ENCODE measurements around the gene AADAC. TPM values are rescaled to one million over a fixed set of nuclear protein-coding genes. Genes with fewer than 3 reads are reported as not detected.

The AADAC gene
- polyA plus RNA-seq, 1 donor from 2014 or later: not detected

DNA sequence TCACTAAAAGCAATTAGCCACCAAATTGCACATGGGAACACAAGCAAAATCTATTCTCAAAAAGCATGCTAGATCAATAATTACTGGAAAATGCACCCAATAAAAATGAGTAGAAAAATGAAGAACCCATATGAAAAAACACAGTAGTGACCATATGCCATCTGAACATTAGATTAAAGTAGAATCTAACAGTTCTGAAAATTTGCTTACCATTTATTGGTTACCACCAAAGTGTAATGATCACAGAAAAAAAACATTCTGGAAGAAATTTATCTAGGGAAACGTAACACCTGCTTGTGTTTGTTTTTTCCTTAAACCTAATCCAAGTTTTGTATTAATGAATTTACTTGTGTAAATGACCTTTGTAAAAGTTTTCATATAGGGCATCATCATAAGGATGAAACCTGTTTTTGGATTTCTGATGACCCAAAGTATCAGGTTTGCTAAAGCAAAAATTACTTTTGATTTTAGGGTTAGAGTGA is 37.6 kb upstream of the AADAC start:
- Histone ChIP-seq H3K4me3 (ENCODE audit: low read length) (no peak overlapping the region), H3K36me3 (ENCODE audit: insufficient read depth, low read length) (no peaks in the 10 kb centered on the region), H3F3A (ENCODE audit: insufficient read depth, low read length, poor library complexity, severe bottlenecking) (no peaks in the 10 kb centered on the region), H3K27ac (ENCODE audit: low read length) (no peak overlapping the region), H4K20me1 (ENCODE audit: insufficient read depth) (no peaks in the 10 kb centered on the region), H3K9me2 (ENCODE audit: insufficient read depth, low read length) (no peaks in the 10 kb centered on the region), H3K9me3 (ENCODE audit: low read length) (no peaks in the 10 kb centered on the region), H3K9ac (ENCODE audit: low read length) (no peak overlapping the region), H3K27me3 (ENCODE audit: insufficient read depth, low read depth, low read length) (no peaks in the 10 kb centered on the region), H3K4me2 (ENCODE audit: low read length) (no peak overlapping the region), H2AFZ (ENCODE audit: low read depth, low read length) (no peak overlapping the region), H3K79me2 (replicated peaks; ENCODE audit: insufficient read depth, low read length) (no peaks in the 10 kb centered on the region)
- TF ChIP-seq MXI1 (conservative IDR thresholded peaks at IDR 0.05; ENCODE audit: poor library complexity, severe bottlenecking) (no peak), TAF1 (IDR thresholded peaks at IDR 0.05; ENCODE audit: low read depth) (no peak), SMC3 (conservative IDR thresholded peaks at IDR 0.05; ENCODE audit: poor library complexity) (no peak), EP300 (conservative IDR thresholded peaks at IDR 0.05; ENCODE audit: poor library complexity, severe bottlenecking) (no peak), RAD21 (conservative IDR thresholded peaks at IDR 0.05) (no peak), EZH2 (IDR thresholded peaks at IDR 0.05; ENCODE audit: borderline replicate concordance, insufficient read depth, low read length, poor library complexity, severe bottlenecking) (no peak), POLR2AphosphoS5 (IDR thresholded peaks at IDR 0.05) (no peak)
- TF ChIP-seq, protein P1, sequence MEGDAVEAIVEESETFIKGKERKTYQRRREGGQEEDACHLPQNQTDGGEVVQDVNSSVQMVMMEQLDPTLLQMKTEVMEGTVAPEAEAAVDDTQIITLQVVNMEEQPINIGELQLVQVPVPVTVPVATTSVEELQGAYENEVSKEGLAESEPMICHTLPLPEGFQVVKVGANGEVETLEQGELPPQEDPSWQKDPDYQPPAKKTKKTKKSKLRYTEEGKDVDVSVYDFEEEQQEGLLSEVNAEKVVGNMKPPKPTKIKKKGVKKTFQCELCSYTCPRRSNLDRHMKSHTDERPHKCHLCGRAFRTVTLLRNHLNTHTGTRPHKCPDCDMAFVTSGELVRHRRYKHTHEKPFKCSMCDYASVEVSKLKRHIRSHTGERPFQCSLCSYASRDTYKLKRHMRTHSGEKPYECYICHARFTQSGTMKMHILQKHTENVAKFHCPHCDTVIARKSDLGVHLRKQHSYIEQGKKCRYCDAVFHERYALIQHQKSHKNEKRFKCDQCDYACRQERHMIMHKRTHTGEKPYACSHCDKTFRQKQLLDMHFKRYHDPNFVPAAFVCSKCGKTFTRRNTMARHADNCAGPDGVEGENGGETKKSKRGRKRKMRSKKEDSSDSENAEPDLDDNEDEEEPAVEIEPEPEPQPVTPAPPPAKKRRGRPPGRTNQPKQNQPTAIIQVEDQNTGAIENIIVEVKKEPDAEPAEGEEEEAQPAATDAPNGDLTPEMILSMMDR (IDR thresholded peaks at IDR 0.05; ENCODE audit: poor library complexity, severe bottlenecking): no peak
- TF ChIP-seq, protein P2, sequence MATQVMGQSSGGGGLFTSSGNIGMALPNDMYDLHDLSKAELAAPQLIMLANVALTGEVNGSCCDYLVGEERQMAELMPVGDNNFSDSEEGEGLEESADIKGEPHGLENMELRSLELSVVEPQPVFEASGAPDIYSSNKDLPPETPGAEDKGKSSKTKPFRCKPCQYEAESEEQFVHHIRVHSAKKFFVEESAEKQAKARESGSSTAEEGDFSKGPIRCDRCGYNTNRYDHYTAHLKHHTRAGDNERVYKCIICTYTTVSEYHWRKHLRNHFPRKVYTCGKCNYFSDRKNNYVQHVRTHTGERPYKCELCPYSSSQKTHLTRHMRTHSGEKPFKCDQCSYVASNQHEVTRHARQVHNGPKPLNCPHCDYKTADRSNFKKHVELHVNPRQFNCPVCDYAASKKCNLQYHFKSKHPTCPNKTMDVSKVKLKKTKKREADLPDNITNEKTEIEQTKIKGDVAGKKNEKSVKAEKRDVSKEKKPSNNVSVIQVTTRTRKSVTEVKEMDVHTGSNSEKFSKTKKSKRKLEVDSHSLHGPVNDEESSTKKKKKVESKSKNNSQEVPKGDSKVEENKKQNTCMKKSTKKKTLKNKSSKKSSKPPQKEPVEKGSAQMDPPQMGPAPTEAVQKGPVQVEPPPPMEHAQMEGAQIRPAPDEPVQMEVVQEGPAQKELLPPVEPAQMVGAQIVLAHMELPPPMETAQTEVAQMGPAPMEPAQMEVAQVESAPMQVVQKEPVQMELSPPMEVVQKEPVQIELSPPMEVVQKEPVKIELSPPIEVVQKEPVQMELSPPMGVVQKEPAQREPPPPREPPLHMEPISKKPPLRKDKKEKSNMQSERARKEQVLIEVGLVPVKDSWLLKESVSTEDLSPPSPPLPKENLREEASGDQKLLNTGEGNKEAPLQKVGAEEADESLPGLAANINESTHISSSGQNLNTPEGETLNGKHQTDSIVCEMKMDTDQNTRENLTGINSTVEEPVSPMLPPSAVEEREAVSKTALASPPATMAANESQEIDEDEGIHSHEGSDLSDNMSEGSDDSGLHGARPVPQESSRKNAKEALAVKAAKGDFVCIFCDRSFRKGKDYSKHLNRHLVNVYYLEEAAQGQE (IDR thresholded peaks at IDR 0.05; ENCODE audit: borderline replicate concordance): no peak

DNA sequence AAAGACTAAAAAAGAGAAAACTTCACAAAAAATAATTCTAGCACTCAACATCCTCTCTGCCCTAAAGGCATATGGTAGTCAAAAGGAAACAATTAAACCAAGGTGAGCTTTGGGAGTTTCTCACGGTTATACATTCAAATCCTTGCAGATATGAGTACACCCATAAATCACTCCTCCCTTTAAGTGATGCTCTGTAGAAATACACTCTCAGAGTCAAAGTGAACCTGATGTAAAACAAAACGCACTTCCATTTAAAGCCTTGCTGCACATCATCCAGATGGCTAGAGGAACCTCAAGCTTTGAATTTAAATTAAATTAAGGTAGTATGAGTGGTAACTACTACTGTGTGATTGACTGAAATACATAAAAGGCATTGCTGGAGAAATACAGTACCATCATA is 36.0 kb upstream of the AADAC start:
- TF ChIP-seq, protein P2 (IDR thresholded peaks at IDR 0.05; ENCODE audit: borderline replicate concordance): no peak
- TF ChIP-seq SMC3 (conservative IDR thresholded peaks at IDR 0.05; ENCODE audit: poor library complexity): no peak
- Histone ChIP-seq H3F3A (ENCODE audit: insufficient read depth, low read length, poor library complexity, severe bottlenecking) (no peaks in the 10 kb centered on the region), H3K79me2 (replicated peaks; ENCODE audit: insufficient read depth, low read length) (no peaks in the 10 kb centered on the region), H2AFZ (ENCODE audit: low read depth, low read length) (no peak overlapping the region), H3K27me3 (ENCODE audit: insufficient read depth, low read depth, low read length) (no peaks in the 10 kb centered on the region), H3K4me2 (ENCODE audit: low read length) (no peak overlapping the region), H3K9me3 (ENCODE audit: low read length) (no peaks in the 10 kb centered on the region), H3K9ac (ENCODE audit: low read length) (no peak overlapping the region), H4K20me1 (ENCODE audit: insufficient read depth) (no peaks in the 10 kb centered on the region), H3K36me3 (ENCODE audit: insufficient read depth, low read length) (no peaks in the 10 kb centered on the region), H3K9me2 (ENCODE audit: insufficient read depth, low read length) (no peaks in the 10 kb centered on the region), H3K4me3 (ENCODE audit: low read length) (no peak overlapping the region), H3K27ac (ENCODE audit: low read length) (no peak overlapping the region)
